Nephron (organoid): ENCODE data around the gene DCP1A.
"Not testable (repeated sequence)": the region's sequence is repeated elsewhere in the genome, so short reads cannot be mapped to it uniquely, and the experiment has no call there.

Experiments
- H3K27ac Mint-ChIP-seq, 3 experiments: 2 replicates each; pipeline ENCODE4 v1.8.0; 2020; ENCODE audit warnings: mixed read lengths in 3 of 3, mild to moderate bottlenecking in 2 of 3, moderate library complexity in 1 of 3
- H3K27me3 Mint-ChIP-seq: 2 replicates; pipeline ENCODE4 v1.8.0; 2021; ENCODE audit warnings: low read depth, mild to moderate bottlenecking, moderate library complexity, mixed read lengths
- H3K36me3 Mint-ChIP-seq: 2 replicates; pipeline ENCODE4 v1.8.0; 2020; ENCODE audit warnings: low read depth, mixed read lengths
- H3K4me1 Mint-ChIP-seq: 2 replicates; pipeline ENCODE4 v1.8.0; 2020; ENCODE audit warnings: mixed read lengths
- H3K4me3 Mint-ChIP-seq, 3 experiments: 2 replicates each; pipeline ENCODE4 v1.8.0; 2020; ENCODE audit warnings: mild to moderate bottlenecking in 3 of 3, mixed read lengths in 3 of 3, moderate library complexity in 2 of 3
- H3K9me3 Mint-ChIP-seq: 2 replicates; pipeline ENCODE4 v1.8.0; 2020; ENCODE audit warnings: mixed read lengths
- TF ChIP-seq, protein P1 (sequence below), 3 experiments: fragments of 200-600 bp; sonication (generic); IDR thresholded peaks; one replicate each; pipeline ENCODE4 v1.5.0; 2021; ENCODE audit warnings: antibody characterized with exemption in 3 of 3; ENCODE audit not compliant: unreplicated experiment in 3 of 3

The DCP1A gene

DNA sequence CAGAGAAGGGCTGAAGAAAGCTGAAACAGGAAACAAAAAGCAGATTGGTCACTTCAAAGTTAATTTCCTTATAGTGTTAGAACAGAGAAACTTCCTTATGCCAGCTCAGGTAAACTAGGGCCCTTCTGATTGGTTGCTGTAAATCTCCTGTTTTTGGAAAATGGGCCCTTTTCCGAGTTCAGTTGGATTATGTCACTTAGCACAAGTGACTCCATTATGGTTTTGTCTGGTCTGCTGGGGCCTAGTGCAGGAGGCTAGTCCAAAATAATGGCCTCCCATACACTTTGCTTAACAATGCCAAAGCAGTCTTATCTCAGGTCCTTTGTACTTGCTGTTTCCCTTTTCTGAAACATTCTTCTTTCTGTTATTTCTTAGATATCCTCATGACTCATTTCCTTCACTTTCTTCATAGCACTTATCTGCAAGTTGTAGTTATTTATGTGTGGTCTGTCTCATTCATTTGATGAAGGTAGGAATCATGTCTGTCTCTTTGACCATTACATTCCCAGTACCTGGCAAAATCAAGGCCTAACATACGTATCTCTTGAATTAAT is 7.7 kb upstream of the DCP1A start:
- Mint-ChIP-seq H3K4me1 (peaks cover 6% of the 10 kb centered on the region), H3K36me3 (no peaks in the 10 kb centered on the region), H3K27me3 (no peaks in the 10 kb centered on the region), H3K9me3 (no peaks in the 10 kb centered on the region), H3K4me3 (no peak overlapping the region), H3K27ac (no peak overlapping the region)
- TF ChIP-seq, protein P1, sequence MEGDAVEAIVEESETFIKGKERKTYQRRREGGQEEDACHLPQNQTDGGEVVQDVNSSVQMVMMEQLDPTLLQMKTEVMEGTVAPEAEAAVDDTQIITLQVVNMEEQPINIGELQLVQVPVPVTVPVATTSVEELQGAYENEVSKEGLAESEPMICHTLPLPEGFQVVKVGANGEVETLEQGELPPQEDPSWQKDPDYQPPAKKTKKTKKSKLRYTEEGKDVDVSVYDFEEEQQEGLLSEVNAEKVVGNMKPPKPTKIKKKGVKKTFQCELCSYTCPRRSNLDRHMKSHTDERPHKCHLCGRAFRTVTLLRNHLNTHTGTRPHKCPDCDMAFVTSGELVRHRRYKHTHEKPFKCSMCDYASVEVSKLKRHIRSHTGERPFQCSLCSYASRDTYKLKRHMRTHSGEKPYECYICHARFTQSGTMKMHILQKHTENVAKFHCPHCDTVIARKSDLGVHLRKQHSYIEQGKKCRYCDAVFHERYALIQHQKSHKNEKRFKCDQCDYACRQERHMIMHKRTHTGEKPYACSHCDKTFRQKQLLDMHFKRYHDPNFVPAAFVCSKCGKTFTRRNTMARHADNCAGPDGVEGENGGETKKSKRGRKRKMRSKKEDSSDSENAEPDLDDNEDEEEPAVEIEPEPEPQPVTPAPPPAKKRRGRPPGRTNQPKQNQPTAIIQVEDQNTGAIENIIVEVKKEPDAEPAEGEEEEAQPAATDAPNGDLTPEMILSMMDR (IDR thresholded peaks at IDR 0.05; ENCODE audit: unreplicated experiment in 3 of 3) = no peak

DNA sequence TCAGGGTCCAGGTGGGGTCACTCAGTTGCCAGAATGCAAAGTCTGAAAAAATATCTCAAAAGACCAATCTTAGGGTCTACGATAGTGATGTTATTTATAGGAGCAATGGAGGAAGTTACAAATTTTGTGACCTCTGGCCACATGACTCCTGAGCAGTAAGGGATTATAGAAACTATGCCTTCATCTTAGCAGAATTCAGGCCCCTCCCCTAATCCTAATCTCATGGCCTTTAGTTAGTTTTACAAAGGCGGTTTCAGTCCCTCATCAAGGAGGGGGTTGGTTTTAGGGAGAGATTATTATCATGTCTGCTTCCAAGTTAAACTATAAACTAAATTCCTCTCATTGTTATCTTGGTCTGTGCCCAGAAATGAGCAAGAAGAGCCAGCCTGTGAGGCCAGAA is 5.9 kb upstream of the DCP1A start:
- TF ChIP-seq, protein P1 (IDR thresholded peaks at IDR 0.05; ENCODE audit: unreplicated experiment in 3 of 3) = no peak
- Mint-ChIP-seq H3K4me3 (no peak overlapping the region), H3K27me3 (no peaks in the 10 kb centered on the region), H3K27ac (no peak overlapping the region), H3K9me3 (no peaks in the 10 kb centered on the region), H3K4me1 (peaks cover 6% of the 10 kb centered on the region), H3K36me3 (no peaks in the 10 kb centered on the region)

DNA sequence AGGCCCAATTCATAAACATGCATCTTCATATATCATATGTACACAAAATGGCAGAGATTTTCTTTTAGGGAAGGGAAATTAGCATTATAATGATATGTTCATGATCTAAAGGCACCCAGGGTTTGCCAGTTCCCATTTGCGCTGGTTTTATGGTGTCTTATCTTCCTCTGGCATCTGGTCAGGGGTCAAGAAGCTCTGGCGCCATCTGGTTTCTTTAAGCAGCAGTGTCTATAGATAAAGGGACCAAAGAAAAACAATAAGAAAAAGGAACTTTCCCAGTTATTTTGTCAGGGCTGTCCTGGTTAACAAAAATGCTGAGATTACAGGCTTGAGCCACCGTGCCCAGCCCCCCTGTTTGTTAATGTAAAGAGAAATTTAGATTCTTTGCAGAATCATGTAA is 3.3 kb upstream of the DCP1A start:
- TF ChIP-seq, protein P1 (IDR thresholded peaks at IDR 0.05; ENCODE audit: unreplicated experiment in 3 of 3) = no peak
- Mint-ChIP-seq H3K27me3 (peaks cover 5% of the 10 kb centered on the region), H3K4me1 (peaks cover 20% of the 10 kb centered on the region), H3K4me3 (peak overlapping the region; percentile 48 to 60 (median 55)), H3K36me3 (no peaks in the 10 kb centered on the region), H3K9me3 (no peaks in the 10 kb centered on the region), H3K27ac (peak overlapping the region; percentile 73 to 84 (median 82))

DNA sequence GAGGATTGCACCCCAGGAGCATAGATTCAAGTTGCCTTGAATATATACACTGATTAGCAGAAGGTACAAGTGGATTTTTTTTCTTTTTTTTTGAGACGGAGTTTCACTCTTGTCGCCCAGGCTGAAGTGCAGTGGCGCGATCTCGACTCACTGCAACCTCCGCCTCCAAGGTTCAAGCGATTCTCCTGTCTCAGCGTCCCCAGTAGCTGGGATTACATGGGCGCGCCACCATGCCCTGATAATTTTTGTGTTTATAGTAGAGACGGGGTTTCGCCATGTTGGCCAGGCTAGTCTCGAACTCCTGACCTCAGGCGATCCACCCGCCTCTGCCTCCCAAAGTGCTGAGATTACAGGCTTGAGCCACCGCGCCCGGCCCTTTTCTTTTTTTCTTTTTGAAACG is 775 bp upstream of the DCP1A start:
- not testable (repeated sequence) for H3K27me3 Mint-ChIP-seq, H3K9me3 Mint-ChIP-seq
- peaks cover 33% of the 10 kb centered on the region for H3K4me1 Mint-ChIP-seq
- H3K27ac Mint-ChIP-seq = peak overlapping the region; percentile 99 to 100 (median 99)
- H3K36me3 Mint-ChIP-seq = peaks cover 15% of the 10 kb centered on the region
- H3K4me3 Mint-ChIP-seq = peak overlapping the region; percentile 99 to 100 (median 99)

DNA sequence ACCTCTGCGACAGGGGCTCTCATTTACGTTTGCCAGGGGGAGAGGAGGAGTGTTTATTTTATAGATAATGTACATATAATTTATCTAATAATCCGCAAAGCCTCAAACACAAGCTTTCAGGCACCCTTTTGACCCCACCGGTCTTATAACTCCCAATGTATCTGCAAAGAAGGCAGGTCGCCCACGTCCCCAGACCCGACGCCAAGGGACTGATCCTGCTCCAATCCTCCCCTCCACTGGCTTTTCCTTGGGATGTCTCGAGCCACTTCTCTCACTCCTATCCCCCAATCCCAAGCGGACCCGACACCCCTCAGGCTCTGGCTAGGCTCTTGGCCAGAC is 452 bp downstream of the DCP1A start:
- Mint-ChIP-seq H3K36me3 (peaks cover 24% of the 10 kb centered on the region), H3K4me1 (peaks cover 39% of the 10 kb centered on the region), H3K27ac (peak overlapping the region; percentile 99 to 100 (median 99)), H3K4me3 (peak overlapping the region; percentile 99 to 100 (median 99)), H3K27me3 (peaks cover 5% of the 10 kb centered on the region), H3K9me3 (no peaks in the 10 kb centered on the region)
- TF ChIP-seq, protein P1 (IDR thresholded peaks at IDR 0.05; ENCODE audit: unreplicated experiment in 3 of 3) = no peak

DNA sequence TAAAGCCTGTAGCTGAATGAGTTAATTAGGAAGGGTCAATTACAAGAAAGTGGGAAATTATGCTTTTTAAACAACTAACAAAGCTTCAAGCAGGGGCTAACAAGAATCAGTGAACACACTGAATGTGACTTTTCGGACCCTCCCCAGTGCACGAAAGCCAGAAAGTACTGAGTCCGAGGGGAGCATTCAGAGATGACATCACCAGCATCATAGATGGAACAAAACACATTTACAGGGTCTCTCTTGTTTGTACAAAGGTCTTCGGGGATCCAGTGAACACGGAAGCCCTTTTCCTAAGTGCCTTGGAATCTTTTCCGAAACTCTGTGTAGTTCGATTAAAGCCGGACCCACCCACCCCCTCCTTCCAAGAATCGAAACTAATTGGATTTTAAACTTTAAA is 829 bp downstream of the DCP1A start:
- Mint-ChIP-seq H3K4me1 (peaks cover 39% of the 10 kb centered on the region), H3K4me3 (peak overlapping the region; percentile 99 to 100 (median 99)), H3K36me3 (peaks cover 24% of the 10 kb centered on the region), H3K9me3 (no peaks in the 10 kb centered on the region), H3K27ac (peak overlapping the region; percentile 99 to 100 (median 99)), H3K27me3 (peaks cover 5% of the 10 kb centered on the region)
- TF ChIP-seq, protein P1 (IDR thresholded peaks at IDR 0.05; ENCODE audit: unreplicated experiment in 3 of 3) = no peak
